ENCODE data around the gene PLAAT4.
A peak's percentile ranks its signal among the peaks of the same experiment; 100 is the strongest.

The PLAAT4 gene

DNA sequence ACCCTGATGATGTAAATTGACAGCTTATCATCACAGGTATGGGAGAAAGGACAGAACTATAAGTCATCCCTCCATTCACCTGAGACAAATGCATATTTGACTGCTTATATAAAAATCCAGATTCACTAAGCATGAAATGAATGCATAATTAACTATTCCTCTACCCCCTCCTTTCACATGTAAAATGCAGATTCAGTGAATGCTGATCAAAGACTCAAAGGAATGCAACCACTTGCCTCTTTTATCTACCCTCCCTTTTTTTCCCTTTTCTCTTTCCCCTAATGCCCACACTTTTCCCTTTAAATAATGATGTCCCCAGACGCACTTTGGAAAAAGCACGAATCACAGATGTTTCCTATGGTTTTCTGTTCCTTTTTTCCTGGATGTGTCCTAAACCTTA, 4.5 kb upstream of the PLAAT4 start:
- Histone ChIP-seq H3K27ac (ENCODE audit: low read length) (no peak overlapping the region), H3K4me3 (ENCODE audit: low read depth in 1 of 2, low read length in 2 of 2) (no peak overlapping the region), H4K20me1 (ENCODE audit: insufficient read depth, low read length) (no peaks in the 10 kb centered on the region), H3K9me3 (ENCODE audit: insufficient read depth, low read length, severe bottlenecking) (no peaks in the 10 kb centered on the region), H3K36me3 (ENCODE audit: insufficient read depth, low read length) (no peaks in the 10 kb centered on the region), H3K79me2 (ENCODE audit: insufficient read depth, low read length) (no peaks in the 10 kb centered on the region), H3K4me1 (ENCODE audit: insufficient read depth, low read length) (peaks cover 32% of the 10 kb centered on the region), H3K4me2 (ENCODE audit: insufficient read depth, low read length) (no peak overlapping the region), H2AFZ (ENCODE audit: low read depth, low read length) (no peak overlapping the region), H3K27me3 (ENCODE audit: insufficient read depth, low read length, poor library complexity) (no peaks in the 10 kb centered on the region), H3K9ac (ENCODE audit: low read depth, low read length) (no peak overlapping the region)
- TF ChIP-seq EZH2 (IDR thresholded peaks at IDR 0.05; ENCODE audit: borderline replicate concordance, low read depth, low read length, severe bottlenecking): no peak
- TF ChIP-seq, protein P1, sequence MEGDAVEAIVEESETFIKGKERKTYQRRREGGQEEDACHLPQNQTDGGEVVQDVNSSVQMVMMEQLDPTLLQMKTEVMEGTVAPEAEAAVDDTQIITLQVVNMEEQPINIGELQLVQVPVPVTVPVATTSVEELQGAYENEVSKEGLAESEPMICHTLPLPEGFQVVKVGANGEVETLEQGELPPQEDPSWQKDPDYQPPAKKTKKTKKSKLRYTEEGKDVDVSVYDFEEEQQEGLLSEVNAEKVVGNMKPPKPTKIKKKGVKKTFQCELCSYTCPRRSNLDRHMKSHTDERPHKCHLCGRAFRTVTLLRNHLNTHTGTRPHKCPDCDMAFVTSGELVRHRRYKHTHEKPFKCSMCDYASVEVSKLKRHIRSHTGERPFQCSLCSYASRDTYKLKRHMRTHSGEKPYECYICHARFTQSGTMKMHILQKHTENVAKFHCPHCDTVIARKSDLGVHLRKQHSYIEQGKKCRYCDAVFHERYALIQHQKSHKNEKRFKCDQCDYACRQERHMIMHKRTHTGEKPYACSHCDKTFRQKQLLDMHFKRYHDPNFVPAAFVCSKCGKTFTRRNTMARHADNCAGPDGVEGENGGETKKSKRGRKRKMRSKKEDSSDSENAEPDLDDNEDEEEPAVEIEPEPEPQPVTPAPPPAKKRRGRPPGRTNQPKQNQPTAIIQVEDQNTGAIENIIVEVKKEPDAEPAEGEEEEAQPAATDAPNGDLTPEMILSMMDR (IDR thresholded peaks at IDR 0.05; ENCODE audit: borderline replicate concordance, extremely low read depth, low read length, poor library complexity, severe bottlenecking): no peak
- ATAC-seq (ENCODE audit: insufficient read depth, low read depth) (no peak), DNase-seq (no peak)

DNA sequence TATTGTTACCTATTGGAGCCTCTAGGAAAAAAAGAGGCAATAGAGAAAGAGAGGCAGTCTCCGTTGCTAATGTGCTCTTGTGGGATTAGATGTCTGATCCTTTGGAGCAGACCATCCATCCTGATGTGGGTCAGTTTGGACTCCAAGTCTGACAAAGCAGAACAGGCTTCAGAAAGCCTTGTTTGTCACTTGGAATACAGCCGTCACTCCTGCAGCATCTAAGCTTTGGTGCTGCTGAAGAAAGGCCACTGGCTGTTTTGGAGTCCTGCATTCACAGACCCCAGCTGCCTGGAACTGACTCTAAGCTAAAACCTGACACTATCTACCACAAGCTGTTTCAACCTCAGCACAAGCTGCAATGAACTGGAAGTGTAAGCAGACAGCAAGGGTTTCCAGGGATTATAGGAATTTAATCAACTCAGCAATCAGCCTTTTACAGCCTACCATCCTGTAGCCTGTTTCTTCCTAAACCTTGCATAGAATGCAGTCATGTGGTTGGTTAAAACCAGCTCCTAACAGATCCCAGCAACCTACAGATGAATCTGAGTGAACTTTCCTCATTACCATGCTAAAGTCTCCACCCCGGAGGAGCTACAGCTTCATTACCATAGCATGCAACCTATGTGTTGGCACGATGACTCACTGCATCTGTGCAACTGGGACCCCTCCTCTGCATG, 3.7 kb upstream of the PLAAT4 start:
- H4K20me1 ChIP-seq (ENCODE audit: insufficient read depth, low read length): no peaks in the 10 kb centered on the region
- no peak overlapping the region for H3K4me2 ChIP-seq (ENCODE audit: insufficient read depth, low read length)
- no peaks in the 10 kb centered on the region for H3K79me2 ChIP-seq (ENCODE audit: insufficient read depth, low read length)
- no peak overlapping the region for H3K27ac ChIP-seq (ENCODE audit: low read length)
- DNase-seq: no peak
- no peak overlapping the region for H3K4me3 ChIP-seq (ENCODE audit: low read depth in 1 of 2, low read length in 2 of 2)
- H3K9me3 ChIP-seq (ENCODE audit: insufficient read depth, low read length, severe bottlenecking): no peaks in the 10 kb centered on the region
- H2AFZ ChIP-seq (ENCODE audit: low read depth, low read length): peak overlapping the region; percentile 12; the same call in 1 of the 2 replicates
- peaks cover 40% of the 10 kb centered on the region for H3K4me1 ChIP-seq (ENCODE audit: insufficient read depth, low read length)
- ATAC-seq (ENCODE audit: insufficient read depth, low read depth): no peak
- H3K36me3 ChIP-seq (ENCODE audit: insufficient read depth, low read length): no peaks in the 10 kb centered on the region
- TF ChIP-seq, protein P1 (IDR thresholded peaks at IDR 0.05; ENCODE audit: borderline replicate concordance, extremely low read depth, low read length, poor library complexity, severe bottlenecking): no peak
- no peak for TF ChIP-seq EZH2 (IDR thresholded peaks at IDR 0.05; ENCODE audit: borderline replicate concordance, low read depth, low read length, severe bottlenecking)
- H3K27me3 ChIP-seq (ENCODE audit: insufficient read depth, low read length, poor library complexity): no peaks in the 10 kb centered on the region
- H3K9ac ChIP-seq (ENCODE audit: low read depth, low read length): no peak overlapping the region

DNA sequence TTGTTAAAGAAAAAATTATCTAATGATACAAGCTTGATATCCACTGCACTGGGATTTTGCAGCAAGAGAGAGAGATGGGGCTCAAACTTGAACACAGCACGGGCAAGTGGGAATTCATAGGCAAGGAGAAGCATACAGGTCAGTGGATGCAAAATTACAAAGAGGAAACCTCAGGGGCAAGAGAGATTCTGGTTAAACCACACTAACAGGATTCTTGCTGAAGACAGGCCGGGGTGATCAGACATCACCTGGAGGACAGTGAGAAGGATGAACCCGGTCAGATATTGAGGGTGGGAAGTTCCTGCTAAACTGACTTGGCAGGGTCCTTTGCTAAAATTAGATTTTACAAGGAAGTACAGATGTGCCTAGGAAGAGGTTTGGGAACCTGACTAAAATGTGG, 2.5 kb upstream of the PLAAT4 start:
- no peak overlapping the region for H3K4me3 ChIP-seq (ENCODE audit: low read depth in 1 of 2, low read length in 2 of 2)
- H3K9ac ChIP-seq (ENCODE audit: low read depth, low read length): no peak overlapping the region
- no peaks in the 10 kb centered on the region for H3K36me3 ChIP-seq (ENCODE audit: insufficient read depth, low read length)
- H3K79me2 ChIP-seq (ENCODE audit: insufficient read depth, low read length): no peaks in the 10 kb centered on the region
- H3K4me2 ChIP-seq (ENCODE audit: insufficient read depth, low read length): no peak overlapping the region
- H3K9me3 ChIP-seq (ENCODE audit: insufficient read depth, low read length, severe bottlenecking): no peaks in the 10 kb centered on the region
- no peak overlapping the region for H2AFZ ChIP-seq (ENCODE audit: low read depth, low read length)
- DNase-seq: no peak
- H3K4me1 ChIP-seq (ENCODE audit: insufficient read depth, low read length): peaks cover 49% of the 10 kb centered on the region
- TF ChIP-seq, protein P1 (IDR thresholded peaks at IDR 0.05; ENCODE audit: borderline replicate concordance, extremely low read depth, low read length, poor library complexity, severe bottlenecking): no peak
- no peak for TF ChIP-seq EZH2 (IDR thresholded peaks at IDR 0.05; ENCODE audit: borderline replicate concordance, low read depth, low read length, severe bottlenecking)
- no peak overlapping the region for H3K27ac ChIP-seq (ENCODE audit: low read length)
- ATAC-seq (ENCODE audit: insufficient read depth, low read depth): no peak
- no peaks in the 10 kb centered on the region for H4K20me1 ChIP-seq (ENCODE audit: insufficient read depth, low read length)
- no peaks in the 10 kb centered on the region for H3K27me3 ChIP-seq (ENCODE audit: insufficient read depth, low read length, poor library complexity)
